GM12873 (cell line): ENCODE data around the gene ZBTB5.

Experiments used
- CTCF ChIP-seq: IDR thresholded peaks from 2 replicates; pipeline ENCODE4 v1.5.1; 2012; ENCODE audit warnings: low read depth, mild to moderate bottlenecking, moderate library complexity, low read length, control low read depth; ENCODE audit not compliant: insufficient read depth; ENCODE audit errors: missing control alignments

Gene ZBTB5

GRCh38 chr9:37465249-37466036 is at the start of gene ZBTB5:
Gene ZBTB5 (minus strand): TSS chr9:37465450. CDS start chr9:37442551, 22,899 bp downstream.
- TF ChIP-seq CTCF: no peak

- TF ChIP-seq CTCF: no peak
These were observed 49.7 kb upstream of the ZBTB5 start for GRCh38 chr9:37514999-37515398.

- TF ChIP-seq CTCF: no peak
These were observed 47.2 kb upstream of the ZBTB5 start for GRCh38 chr9:37512437-37512836.

- TF ChIP-seq CTCF: peak; percentile 59
These were observed 46.1 kb upstream of the ZBTB5 start for GRCh38 chr9:37511016-37512010.

GRCh38 chr9:37509536-37509935 is 44.3 kb upstream of the ZBTB5 start:
- TF ChIP-seq CTCF: no peak

- TF ChIP-seq CTCF: no peak
These were observed 43.6 kb upstream of the ZBTB5 start for GRCh38 chr9:37508834-37509206.
